ENCODE data around the gene GPR137B.

Gene GPR137B

DNA sequence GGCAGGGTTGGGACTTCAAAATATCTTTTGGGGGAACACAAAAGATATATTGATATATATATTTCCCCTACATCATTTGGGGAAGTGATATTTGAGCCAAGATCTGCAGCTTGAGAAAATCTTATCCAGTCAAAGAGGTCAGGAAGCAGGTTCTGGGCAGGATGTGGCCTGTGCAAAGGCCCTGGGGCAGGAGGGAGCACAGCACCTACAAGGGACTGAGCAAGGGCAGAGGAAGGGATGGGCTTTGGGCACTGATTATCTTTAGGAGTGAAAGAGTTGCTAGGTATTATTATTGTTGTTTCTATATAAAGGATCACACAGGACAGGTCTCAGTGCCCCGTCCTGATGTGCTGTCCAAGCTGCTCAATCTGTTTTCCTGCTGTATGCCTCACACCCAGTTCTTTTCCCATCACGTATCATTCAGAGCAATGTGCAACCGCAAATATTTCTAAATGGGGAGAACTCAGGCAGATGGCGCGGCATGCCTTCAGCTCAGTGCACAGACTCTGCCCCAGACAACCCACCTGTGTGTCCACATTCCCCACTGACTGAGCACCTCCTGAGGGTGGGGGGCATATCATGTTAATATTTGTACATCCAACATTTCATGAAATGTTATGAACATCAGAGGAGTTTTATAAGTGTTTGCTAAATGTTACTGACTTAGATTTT lies 28.1 kb upstream of the GPR137B start:
- DNase-seq, result no peak

DNA sequence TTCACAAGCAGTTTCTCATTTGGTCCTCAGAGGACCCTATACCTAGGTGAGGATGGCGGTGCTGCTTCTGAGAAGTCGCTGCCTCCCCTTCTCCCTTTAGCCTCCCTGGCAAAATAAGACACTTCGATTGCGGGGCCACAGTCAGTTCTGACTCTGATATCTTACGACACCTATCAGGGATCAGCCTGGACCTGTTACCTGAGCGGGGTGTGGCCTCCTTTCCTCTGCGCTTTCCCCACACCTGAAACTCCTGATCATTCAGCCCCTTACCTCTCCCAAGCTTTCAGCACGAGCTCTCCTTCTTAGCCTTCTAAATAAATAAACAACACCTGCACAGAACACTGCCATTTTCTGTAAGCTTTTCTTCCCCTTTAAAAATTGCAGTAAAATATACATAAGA lies 24.6 kb upstream of the GPR137B start:
- DNase-seq, result no peak

DNA sequence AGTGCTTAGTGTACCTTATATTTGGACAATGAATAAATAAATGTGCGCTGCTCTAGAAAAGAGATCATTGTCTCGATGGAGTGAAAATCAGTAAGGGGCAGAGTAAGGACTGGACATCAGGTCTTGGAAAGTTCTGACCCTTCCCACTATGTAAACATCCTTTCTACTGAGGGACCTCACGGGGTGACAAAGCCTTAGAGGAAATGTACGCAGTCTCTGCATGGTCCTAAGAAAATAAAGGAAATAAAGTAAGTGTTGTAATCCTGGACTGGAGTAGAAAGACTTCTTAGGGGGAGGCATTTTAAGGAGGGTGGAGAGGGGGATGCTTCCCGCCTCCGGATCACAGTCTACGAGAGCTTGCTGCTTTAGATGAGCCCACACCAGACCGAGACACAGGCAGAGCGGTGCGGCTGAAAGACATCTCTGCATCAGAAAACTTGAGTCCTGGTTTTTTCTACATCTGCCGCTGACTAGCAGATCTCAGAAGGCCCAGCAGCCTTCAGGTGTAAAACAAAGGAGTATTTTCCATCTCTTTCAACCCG lies 22.3 kb upstream of the GPR137B start:
- no peak for DNase-seq

DNA sequence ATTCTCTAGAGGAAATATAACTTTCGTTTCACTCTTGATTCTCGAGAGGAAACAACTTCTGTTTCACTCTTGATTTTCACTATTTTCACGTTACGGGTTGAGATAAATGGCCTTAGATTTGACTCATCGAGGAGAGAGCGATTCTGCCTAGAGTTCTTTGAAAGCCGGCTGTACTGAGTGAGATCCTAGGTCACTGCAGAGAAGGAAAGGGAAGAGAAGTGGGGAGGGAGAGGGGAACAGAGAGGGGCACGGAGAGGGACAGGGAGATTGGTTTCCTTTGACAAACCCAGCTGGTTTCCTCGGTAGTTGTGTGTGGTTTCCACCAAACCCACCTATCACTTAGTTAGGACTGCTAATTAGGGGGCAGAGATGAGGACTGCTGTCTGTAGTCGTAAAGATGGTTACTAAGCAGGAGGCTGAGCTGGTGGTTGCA lies 21.6 kb upstream of the GPR137B start:
- no peak for DNase-seq

DNA sequence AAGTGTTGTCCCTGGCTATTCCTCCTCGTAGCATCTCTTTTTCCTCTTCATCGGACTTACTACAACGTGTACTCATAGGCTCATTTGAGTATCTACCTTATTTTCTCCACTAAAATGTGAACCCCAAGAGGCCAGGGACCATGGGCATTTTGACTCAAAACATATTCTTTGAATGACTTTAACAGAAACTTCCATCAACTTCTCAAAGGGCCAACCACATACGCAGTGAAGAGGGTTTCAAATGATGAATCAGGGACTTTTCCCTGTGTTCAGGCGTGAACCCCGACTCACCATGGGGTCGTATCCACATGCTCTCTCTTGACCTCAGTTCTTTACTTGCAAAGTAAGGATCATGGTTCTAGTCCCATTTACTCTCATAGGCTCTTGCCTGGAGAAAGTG lies 20.2 kb upstream of the GPR137B start:
- DNase-seq, result no peak

DNA sequence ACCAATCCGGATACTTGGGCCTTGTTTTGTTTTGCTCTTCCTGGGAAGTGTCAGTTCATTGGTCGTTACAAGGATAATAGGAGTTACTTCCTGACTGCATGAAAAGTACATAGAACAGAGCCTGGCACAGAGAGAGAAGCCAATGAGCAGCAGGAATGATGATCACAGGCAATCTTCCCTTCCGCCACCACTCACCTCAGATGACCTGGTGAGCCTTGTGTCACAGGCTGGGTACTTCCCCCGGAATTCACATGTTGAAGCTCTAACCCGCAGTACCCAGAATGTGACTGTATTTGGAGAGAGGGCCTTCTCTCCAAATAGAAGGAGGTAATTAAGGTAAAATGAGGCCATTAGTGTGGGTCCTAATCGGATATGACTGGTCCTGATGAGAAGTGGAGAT lies 18.8 kb upstream of the GPR137B start:
- DNase-seq, result no peak

DNA sequence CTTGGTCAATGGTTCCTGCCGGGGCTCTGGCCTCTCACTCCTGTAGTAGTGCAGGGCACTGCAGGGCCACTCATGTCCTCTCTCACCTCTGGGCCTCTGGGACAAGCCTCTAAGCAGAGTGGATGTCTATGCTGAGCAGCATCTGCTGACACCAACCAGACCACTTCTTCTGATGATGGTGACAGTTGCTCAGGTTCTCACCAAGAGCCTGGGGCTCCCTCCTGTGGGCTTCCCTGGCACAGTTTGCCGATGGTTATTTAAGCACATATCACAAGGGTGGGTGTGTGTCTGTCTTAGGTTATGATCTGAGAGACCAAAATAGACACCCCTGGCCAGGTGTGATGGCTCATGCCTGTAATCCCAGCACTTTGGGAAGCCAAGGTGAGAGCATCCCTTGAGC lies 17.4 kb upstream of the GPR137B start:
- DNase-seq, result no peak

DNA sequence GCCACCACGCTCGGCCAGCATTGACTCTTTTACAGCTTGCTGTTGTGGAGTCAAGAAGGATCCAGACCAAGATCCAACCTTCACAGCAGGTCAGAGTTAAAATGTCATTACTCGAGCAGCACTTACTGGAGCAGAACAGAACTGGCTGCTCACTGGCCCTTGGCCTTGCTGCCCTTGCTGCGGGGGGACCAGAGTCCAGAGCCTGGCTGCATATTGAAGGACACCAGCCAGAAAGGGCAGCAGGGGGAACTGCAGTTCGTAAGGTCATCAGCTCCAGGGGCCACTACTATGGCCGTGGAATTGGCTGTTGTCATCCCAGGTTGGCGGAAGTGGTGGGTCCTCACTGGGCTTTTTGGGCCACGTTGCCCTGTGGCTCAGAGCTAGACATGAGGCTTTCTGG lies 15.3 kb upstream of the GPR137B start:
- DNase-seq, result no peak

DNA sequence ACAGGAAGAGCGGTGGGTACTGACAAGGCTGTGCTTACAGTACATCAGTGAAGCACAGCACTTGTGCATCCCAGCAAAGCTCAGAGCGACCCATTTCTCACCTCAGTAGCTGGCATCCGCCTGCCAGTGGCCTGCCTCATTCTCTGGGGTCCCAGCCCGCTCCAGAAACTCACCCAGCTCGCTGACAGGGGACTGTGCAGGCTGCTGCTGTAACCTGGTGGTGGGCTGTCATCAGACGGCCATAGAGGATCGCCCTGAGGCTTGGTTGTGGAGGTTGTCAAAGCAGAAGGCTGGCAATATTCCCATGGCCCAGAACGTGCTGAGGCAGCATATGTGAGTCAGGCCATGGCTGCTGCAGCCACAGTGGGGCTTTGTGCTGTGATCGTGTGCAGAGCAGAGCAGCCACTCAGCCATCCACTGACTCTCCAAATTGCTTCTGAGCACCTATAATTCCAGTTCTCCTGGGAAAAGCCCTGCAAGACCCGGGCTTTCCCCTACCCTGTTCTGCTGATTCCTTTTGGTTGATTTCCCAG lies 13.6 kb upstream of the GPR137B start:
- DNase-seq, result no peak

DNA sequence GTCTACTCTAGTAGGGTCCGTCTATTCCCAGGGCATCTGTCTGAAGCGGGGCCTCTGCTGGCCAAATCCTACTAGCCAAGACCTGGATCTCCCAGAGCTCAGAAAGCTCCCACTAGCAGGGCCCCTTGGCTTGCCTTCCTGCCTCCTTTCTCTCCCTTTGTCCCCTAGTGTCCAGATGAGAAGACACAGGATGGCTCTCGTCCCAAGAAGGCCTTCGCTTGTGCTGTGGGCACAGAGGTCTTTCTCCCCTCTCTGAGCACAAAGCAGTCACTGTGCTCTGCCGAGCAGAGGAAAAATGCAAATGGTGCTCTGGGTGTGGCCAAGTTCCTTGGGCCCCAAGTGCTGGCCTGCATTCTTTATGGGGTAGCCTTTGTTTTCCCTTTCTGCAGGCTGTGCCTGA lies 13.0 kb upstream of the GPR137B start:
- no peak for DNase-seq

DNA sequence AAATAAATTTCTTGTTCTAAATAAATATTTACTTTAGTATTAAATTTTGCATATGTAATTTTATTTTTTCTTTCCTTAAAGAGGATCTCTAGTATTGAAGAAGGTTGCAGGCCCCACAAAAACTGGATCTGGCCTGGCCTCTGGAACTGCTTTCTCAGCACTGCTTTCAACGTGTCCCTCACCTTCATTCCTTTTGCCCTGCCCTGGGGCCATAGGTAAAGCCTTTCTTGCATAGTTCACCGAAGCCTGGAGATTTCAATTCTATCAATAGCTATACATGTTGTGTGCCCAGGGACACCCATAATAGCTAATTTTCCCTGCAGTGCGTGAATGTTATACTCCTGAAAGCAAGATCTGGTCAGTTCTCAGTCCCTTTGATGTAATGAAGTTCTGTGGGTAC lies 12.0 kb upstream of the GPR137B start:
- DNase-seq, result no peak

DNA sequence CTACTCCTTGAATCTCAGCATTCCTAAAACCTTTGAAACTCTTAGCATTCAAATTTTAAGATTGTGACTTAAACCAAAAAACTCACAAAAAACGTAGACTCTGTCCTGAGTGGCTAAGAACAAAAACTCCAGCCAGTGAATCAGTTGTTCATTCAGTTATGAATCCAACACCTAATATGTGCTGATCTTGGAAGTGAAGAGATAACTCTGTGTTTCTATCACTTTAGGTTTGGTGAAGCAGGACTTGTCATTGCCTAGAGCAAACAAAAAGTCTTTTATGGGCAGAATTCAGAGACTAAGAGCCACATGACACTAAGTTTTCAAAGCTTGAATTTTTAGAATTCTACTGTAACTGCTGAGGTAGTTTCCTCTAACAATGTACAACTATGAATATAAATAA lies 10.4 kb upstream of the GPR137B start:
- no peak for DNase-seq

DNA sequence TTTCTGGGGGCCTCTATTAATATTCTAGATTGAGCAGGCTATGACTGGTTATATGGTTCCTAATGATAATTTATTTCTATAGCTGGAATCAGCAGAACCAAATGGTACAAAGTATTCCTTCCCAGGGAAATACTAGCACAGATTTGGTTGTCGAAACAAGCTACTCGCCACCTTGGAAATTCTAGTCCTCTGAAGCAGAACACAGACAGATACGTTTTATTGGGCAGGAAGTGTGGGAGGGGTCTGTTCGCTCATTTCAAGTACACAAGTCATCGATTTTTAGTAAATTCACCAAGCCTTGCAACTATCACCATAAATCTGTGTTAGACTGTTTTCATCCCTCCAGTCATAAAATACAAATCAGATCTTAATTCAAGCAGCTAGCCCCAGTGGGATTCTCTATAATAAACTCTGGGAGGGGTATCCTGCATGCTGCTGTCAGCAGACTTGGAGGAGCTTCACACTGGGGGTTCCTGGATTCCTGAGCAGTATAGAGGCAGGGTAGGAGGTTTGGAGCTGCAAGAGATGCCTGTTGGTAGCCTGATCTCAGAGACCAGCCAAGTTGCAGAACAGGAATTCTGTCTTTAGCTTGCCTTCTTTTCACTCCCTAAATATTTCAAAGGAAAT lies 9.8 kb upstream of the GPR137B start:
- no peak for DNase-seq

DNA sequence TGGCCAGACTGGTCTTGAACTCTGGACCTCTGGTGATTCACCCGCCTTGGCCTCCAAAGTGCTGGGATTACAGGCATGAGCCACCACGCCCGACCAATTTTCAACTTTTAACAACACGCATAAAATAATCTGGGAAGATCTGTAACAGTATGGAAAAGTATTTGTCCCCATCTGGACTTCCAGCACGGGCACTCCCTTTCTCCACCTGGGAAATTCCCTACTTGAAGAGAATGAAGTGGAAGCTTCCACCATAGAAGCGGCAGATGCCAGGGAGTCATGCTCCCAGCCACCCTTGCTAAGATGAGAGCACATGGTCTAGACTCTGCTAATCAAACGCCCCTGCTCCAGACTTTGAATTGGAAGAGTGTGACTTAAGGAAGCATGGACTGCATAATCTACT lies 9.0 kb upstream of the GPR137B start:
- DNase-seq, result no peak

DNA sequence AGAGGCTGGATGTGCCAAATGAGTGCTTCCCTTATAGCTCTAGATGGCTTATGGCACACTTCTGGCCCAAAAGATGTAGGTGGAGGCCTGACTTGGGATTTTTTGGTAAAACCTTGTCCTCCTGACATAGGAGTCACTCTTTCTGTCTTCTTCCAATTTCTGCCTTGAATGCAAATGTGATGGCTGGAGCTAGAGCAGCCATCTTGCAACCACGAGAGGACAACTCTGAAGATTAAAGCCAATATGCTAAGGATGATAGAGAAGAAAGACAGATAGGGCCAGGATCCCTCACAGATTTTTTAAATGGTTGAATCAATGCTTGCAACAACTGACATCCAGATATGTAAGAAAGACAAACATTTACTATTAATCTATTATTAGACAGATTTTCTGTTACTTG lies 8.5 kb upstream of the GPR137B start:
- DNase-seq, result no peak

DNA sequence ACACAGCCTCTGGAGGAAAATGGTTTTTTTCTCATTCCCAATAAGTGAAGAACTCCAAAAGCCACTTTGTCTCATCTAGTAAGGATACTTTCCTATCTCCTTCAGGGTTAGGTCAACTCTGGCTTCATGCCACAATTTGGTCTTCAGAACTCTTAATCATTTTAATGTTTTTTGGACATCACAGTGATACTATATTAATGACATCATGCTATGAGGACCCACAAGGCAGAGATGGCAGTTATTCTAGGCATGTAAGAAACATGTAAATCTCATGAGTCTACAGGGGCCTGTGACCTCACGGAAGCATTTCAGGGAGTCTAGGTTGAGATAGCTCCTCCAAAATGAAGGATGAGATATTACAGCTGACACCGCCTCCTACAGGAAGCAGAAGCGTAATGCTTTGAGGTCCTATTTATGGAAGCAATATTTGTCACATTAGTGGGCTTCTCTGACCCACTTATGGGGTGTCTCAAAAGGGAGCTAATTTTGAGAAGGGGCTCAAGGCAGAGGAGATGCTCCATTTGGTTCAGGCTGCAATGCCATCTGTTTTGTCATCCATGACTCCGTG lies 5.0 kb upstream of the GPR137B start:
- no peak for DNase-seq

DNA sequence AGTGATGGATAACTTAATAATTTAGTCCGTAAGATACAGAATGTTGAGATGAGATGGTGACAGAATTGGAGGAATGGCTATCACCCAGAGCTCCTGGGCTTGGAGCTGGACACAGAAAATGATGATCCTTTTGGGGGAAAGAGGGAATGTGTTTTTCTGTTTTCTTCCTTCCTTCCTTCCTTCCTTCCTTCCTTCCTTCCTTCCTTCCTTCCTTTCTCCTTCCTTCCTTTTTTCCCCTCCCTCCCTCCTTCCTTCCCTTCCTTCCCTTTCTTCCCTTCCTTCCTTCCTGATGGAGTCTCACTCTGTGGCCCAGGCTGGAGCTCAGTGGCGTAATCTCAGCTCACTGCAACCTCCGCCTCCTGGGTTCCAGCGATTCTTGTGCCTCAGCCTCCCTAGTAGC lies 2.8 kb upstream of the GPR137B start:
- DNase-seq, result no peak

DNA sequence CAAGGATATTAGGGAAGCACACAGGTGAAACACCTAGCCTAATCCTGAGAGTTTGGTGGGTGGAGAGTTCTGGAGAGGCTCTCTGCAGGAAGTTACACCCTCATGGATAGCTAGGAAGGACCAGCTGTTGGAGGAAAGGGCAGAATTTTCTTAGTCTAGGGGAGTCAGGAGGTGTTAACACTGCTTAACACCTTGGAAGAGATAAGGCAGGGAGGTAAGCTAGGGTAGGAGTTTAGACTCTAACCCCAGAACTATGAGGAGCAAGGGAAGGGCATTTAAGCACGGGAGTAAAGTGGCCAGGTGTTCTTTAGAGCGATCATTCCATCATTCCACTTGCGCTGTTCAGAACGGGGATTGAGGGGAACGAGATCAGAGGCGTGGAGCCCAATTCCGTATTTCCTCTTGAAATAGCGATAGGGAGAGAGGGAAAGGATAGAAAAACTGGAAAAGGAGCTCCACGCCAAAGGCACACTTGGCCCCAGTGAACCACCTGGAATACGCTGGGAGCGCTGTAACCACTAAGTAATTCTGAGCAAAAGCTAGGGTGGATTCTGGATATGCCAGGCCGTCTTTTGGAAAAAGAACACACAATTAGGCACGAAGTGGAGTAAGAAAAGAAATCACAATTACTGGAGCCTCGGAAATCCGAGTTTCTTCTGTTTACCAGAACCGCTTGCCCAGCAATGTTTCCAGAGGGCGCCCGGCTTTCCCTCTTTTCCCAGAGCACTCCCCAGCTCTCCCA lies 1.5 kb upstream of the GPR137B start:
- DNase-seq, result no peak

DNA sequence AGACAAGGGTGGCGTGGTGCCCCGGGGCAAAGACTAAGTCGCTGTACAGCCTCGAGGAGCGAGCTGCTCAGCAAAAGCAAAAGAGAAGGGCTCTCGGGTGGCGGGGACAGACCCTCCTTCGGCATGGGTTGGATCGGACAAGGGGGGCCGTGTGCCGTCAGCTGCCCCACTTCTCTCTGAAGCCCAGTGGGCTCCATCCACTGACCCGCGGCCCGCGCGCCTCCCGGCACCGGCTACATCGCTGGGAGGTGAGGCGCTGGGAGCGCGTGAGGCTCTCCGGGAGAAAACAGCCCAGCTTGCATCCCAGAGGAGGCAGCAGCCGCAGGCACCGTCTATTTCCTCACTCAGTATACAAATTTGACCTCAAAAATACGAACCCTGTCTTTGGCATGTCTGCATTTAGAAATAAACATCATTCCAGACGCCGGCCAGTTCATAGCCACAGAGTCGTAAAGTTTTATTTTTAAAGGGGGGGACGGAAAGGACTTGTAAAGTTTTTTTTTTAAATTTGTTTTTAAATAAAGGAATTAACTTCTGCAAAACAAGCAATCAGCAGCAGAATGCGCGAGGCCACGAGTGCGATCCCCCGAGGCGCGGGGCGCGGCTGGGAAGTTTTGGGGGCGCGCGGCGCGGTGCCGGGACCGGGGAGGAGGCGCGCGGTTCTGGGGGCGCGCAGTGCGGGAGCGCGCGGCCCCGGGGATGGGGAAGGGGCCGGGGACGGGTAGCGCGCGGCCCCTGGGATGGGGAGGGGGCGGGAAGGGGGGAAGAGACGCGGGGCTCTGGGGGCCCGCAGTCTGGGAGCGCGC lies 689 bp upstream of the GPR137B start:
- peak; percentile 41 for DNase-seq

DNA sequence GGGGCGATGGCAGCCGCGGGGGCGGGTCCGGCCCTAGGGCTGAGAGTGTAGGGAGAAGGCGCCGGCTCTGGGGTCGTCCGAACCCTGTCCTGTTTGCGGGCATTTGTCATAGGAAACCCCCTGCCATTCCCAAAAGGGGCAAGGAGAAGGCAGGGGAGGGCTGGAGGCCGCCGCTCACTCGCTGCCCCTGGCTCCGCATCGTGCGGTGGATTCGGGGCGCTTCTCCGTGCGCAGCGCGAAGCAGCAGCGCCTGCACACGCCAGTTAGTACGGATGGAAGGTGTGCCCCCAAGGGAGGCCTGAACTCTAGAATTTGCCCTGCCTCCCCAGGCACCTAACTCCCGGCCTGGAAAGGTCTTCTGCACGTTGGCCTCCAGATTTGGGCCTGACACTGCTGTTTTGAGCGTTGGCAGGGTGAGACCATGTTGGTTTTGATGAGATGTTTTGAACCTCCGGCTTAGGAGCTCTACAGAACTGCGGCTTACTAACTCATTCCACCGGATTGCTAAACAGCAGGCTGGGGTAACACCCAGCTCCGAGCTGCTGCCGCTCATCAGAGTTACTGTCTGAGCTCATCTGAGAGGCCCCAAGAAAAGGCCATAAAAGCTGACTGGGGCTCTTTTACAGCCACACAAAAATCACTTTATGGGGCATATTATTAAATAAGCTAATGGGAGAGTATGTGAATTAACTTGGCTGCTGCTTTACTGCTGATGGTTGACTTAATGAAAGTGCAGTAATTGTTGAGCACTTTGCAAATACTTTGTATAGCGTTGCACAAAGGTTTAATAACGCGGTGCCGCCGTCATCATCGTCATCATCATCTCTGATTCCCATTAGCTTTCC lies 987 bp downstream of the GPR137B start:
- peak; percentile 42 for DNase-seq

DNA sequence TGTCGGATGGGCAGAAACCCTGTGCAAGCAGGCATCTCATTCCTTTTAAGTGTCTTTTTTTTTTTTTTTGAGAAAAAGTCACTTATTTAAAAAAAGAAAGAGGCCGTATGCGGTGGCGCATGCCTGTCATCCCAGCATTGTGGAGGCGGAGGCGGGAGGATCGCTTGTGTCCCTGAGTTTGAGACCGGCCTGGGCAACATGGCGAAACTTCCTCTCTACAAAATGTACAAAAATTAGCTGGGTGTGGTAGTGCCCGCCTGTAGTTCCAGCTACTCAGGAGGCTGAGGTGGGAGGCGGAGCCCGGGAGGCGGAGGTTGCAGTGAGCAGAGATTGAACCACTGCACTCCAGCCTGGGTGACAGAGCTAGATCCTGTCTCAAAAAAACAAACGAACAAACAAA lies 1.7 kb downstream of the GPR137B start:
- no peak for DNase-seq
